OCI-LY3 (cell line): ENCODE results near the gene TCF4.

Experiments
- CTCF ChIP-seq: fragments of 200-600, 300-600 bp; sonication (generic); IDR thresholded peaks from 2 replicates; pipeline ENCODE4 v1.5.1; 2014; ENCODE audit warnings: antibody characterized with exemption, low read length, low read depth
- EZH2phosphoT487 ChIP-seq: fragments of 200-600 bp; shearing (Covaris generic); IDR thresholded peaks from 2 replicates; pipeline ENCODE4 v1.6.1; 2018; ENCODE audit warnings: antibody characterized with exemption, mixed run types, low read depth

GRCh38 chr18:55541571-55541970, 46.4 kb downstream of the TCF4 start:
- TF ChIP-seq EZH2phosphoT487, result no peak
- no peak for TF ChIP-seq CTCF
